H9 (cell line): ENCODE measurements around the gene NFS1. TPM values are rescaled to one million over a fixed set of nuclear protein-coding genes. Genes with fewer than 3 reads are reported as not detected.

Source experiments
- DNase-seq: peaks from one replicate; pipeline ENCODE4 v3.0.0-alpha.2; 2017
- H2AFZ ChIP-seq: one replicate; pipeline ENCODE4 v1.6.1; 2013; ENCODE audit warnings: mild to moderate bottlenecking, low read length, control low read depth, moderate library complexity
- H2AK5ac ChIP-seq: 2 replicates; pipeline ENCODE4 v1.6.1; 2013; ENCODE audit warnings: low read length, control low read depth, mixed read lengths; ENCODE audit not compliant: insufficient read length
- H2BK120ac ChIP-seq: one replicate; pipeline ENCODE4 v1.6.1; 2013; ENCODE audit warnings: low read depth, mild to moderate bottlenecking, low read length, control low read depth, inconsistent platforms; ENCODE audit not compliant: poor library complexity, severe bottlenecking
- H2BK12ac ChIP-seq: 2 replicates; pipeline ENCODE4 v1.6.1; 2013; ENCODE audit warnings: low read length, control low read depth, mixed read lengths, low read depth; ENCODE audit not compliant: insufficient read length
- H2BK15ac ChIP-seq: 2 replicates; pipeline ENCODE4 v1.6.1; 2013; ENCODE audit warnings: low read depth, low read length, control low read depth
- H2BK20ac ChIP-seq: one replicate; pipeline ENCODE4 v1.6.1; 2013; ENCODE audit warnings: low read depth, mild to moderate bottlenecking, low read length, control low read depth, inconsistent platforms; ENCODE audit not compliant: poor library complexity, severe bottlenecking
- H2BK5ac ChIP-seq: 2 replicates; pipeline ENCODE4 v1.6.1; 2013; ENCODE audit warnings: low read length, control low read depth, mixed read lengths; ENCODE audit not compliant: insufficient read length
- H3K14ac ChIP-seq: 2 replicates; pipeline ENCODE4 v1.6.1; 2013; ENCODE audit warnings: low read length, control low read depth; ENCODE audit not compliant: insufficient read depth
- H3K18ac ChIP-seq: 2 replicates; pipeline ENCODE4 v1.6.1; 2013; ENCODE audit warnings: low read depth, mild to moderate bottlenecking, mixed read lengths, low read length, control low read depth; ENCODE audit not compliant: insufficient read length
- H3K23ac ChIP-seq: 2 replicates; pipeline ENCODE4 v1.6.1; 2013; ENCODE audit warnings: low read length, control low read depth, mixed read lengths, low read depth; ENCODE audit not compliant: insufficient read length
- H3K23me2 ChIP-seq: 2 replicates; pipeline ENCODE4 v1.6.1; 2013; ENCODE audit warnings: low read depth, mild to moderate bottlenecking, mixed read lengths, low read length, control low read depth; ENCODE audit not compliant: insufficient read length, poor library complexity, severe bottlenecking
- H3K27ac ChIP-seq: 2 replicates; pipeline ENCODE4 v1.5.1; 2013; ENCODE audit warnings: low read length, control low read depth, mixed read lengths, low read depth; ENCODE audit not compliant: insufficient read length
- H3K27me3 ChIP-seq: 2 replicates; pipeline ENCODE4 v1.6.1; 2013; ENCODE audit warnings: low read length, control low read depth, inconsistent platforms; ENCODE audit not compliant: insufficient read depth
- H3K4ac ChIP-seq: 2 replicates; pipeline ENCODE4 v1.6.1; 2013; ENCODE audit warnings: low read depth, mild to moderate bottlenecking, control low read depth, inconsistent platforms, low read length, moderate library complexity
- H3K4me1 ChIP-seq: 2 replicates; pipeline ENCODE4 v1.6.1; 2013; ENCODE audit warnings: low read length, control low read depth, inconsistent platforms; ENCODE audit not compliant: insufficient read depth
- H3K4me2 ChIP-seq: 2 replicates; pipeline ENCODE4 v1.6.1; 2013; ENCODE audit warnings: low read length, control low read depth, mixed read lengths; ENCODE audit not compliant: insufficient read length, insufficient read depth
- H3K56ac ChIP-seq: 2 replicates; pipeline ENCODE4 v1.6.1; 2013; ENCODE audit warnings: low read depth, mild to moderate bottlenecking, mixed read lengths, low read length, control low read depth; ENCODE audit not compliant: insufficient read length
- H3K79me1 ChIP-seq: 2 replicates; pipeline ENCODE4 v1.6.1; 2013; ENCODE audit warnings: low read depth, mild to moderate bottlenecking, moderate library complexity, low read length, control low read depth, inconsistent platforms; ENCODE audit not compliant: insufficient read depth, poor library complexity, severe bottlenecking
- H3K79me2 ChIP-seq: 2 replicates; pipeline ENCODE4 v1.6.1; 2013; ENCODE audit warnings: low read length, control low read depth, inconsistent platforms; ENCODE audit not compliant: insufficient read depth
- H3K9ac ChIP-seq: 2 replicates; pipeline ENCODE4 v1.6.1; 2013; ENCODE audit warnings: low read length, control low read depth, mixed read lengths; ENCODE audit not compliant: insufficient read length; ENCODE audit errors: extremely low read depth
- H3K9me3 ChIP-seq: one replicate; pipeline ENCODE4 v1.6.1; 2013; ENCODE audit warnings: low read depth, low read length, inconsistent platforms; ENCODE audit not compliant: control insufficient read depth
- H3T11ph ChIP-seq: one replicate; pipeline ENCODE4 v1.6.1; 2013; ENCODE audit warnings: mild to moderate bottlenecking, low read length, control low read depth, inconsistent platforms
- H4K20me1 ChIP-seq: one replicate; pipeline ENCODE4 v1.6.1; 2013; ENCODE audit not compliant: control insufficient read depth, insufficient read length, insufficient read depth
- H4K5ac ChIP-seq: 2 replicates; pipeline ENCODE4 v1.6.1; 2013; ENCODE audit warnings: low read depth, mild to moderate bottlenecking, mixed read lengths, low read length, control low read depth; ENCODE audit not compliant: insufficient read length
- H4K8ac ChIP-seq: replicated peaks from 2 replicates; pipeline ENCODE4 v1.6.1; 2013; ENCODE audit warnings: low read length, control low read depth, mixed read lengths, low read depth; ENCODE audit not compliant: insufficient read length
- H4K91ac ChIP-seq: 2 replicates; pipeline ENCODE4 v1.6.1; 2013; ENCODE audit warnings: low read depth, mild to moderate bottlenecking, moderate library complexity, mixed read lengths, low read length, control low read depth; ENCODE audit not compliant: insufficient read length
- H3K27ac Mint-ChIP-seq, 3 experiments: 2 replicates in 2 of 3; 3 replicates in 1 of 3; pipeline ENCODE4 v1.8.0; 2020 to 2021; ENCODE audit warnings: mixed read lengths in 3 of 3, mild to moderate bottlenecking in 1 of 3, moderate library complexity in 1 of 3
- H3K27me3 Mint-ChIP-seq: 2 replicates; pipeline ENCODE4 v1.8.0; 2021; ENCODE audit warnings: low read depth, mild to moderate bottlenecking, moderate library complexity, mixed read lengths
- H3K36me3 Mint-ChIP-seq, 3 experiments: 2 replicates in 2 of 3; 3 replicates in 1 of 3; pipeline ENCODE4 v1.8.0; 2020 to 2021; ENCODE audit warnings: low read depth in 3 of 3, mixed read lengths in 3 of 3; ENCODE audit not compliant: insufficient read depth in 1 of 3
- H3K4me1 Mint-ChIP-seq, 2 experiments: 2 replicates each; pipeline ENCODE4 v1.8.0; 2020; ENCODE audit warnings: mixed read lengths in 2 of 2
- H3K4me3 Mint-ChIP-seq, 2 experiments: 2 replicates in 1 of 2; 3 replicates in 1 of 2; pipeline ENCODE4 v1.8.0; 2020 to 2021; ENCODE audit warnings: mild to moderate bottlenecking in 2 of 2, mixed read lengths in 2 of 2, moderate library complexity in 1 of 2
- H3K9me3 Mint-ChIP-seq, 2 experiments: 2 replicates in 1 of 2; 3 replicates in 1 of 2; pipeline ENCODE4 v1.8.0; 2020; ENCODE audit warnings: mild to moderate bottlenecking in 2 of 2, mixed read lengths in 2 of 2, moderate library complexity in 1 of 2
- WGBS: extraction: QIAGEN DNeasy Blood & Tissue Kit; methylation state at CpG from one replicate; pipeline ENCODE4 v1.1.7; 2013; ENCODE audit warnings: missing lambda C conversion rate, low lambda C conversion rate, mixed read lengths; ENCODE audit not compliant: insufficient read length; ENCODE audit errors: extremely low coverage; 5-methylcytosine and 5-hydroxymethylcytosine counted together
- total RNA-seq: library from RNA; stranded (reverse); gene quantifications from 2 replicates; pipeline ENCODE4 v1.2.1, GENCODE V29; 2021
- TF ChIP-seq, protein P1 (sequence below): fragments of 200-600 bp; sonication (generic); conservative IDR thresholded peaks from 3 replicates; pipeline ENCODE4 v1.8.0; 2021; ENCODE audit warnings: antibody characterized with exemption, mild to moderate bottlenecking

The NFS1 gene
- total RNA-seq, 1 experiment from 2014 or later: 26.6 TPM

DNA sequence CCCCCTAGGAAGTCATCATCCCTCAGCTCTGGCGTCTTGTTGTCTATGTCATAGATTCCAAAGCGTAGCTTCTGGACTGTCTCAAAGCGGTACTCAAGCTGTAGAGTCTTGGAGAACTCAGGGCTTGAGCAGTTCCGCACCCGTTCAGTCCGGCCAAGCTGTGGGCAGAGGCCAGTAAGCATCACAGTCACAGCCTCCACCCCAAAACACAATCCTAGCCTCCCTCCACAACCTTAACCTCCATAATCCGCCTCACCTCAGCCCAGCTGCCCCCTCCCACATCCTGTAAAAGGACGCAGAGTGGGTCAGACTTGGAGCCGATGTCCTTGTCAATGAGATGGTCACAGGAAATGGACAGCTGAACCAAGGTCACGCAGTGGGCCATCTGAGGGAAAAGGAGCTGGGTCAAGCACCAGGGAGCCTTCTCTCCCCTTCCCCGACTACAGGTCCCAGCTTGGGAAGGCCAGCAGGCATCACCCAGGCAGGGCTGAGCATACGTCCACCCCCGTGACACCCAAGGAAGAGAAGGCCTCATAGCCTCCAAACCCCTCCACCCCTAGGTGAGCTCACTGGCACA, 66.5 kb downstream of the NFS1 start:
- Histone ChIP-seq H3K4me1 (no peaks in the 10 kb centered on the region), H3K23me2 (no peaks in the 10 kb centered on the region), H2BK15ac (no peak overlapping the region), H3K14ac (no peak overlapping the region), H2AFZ (no peak overlapping the region), H3T11ph (no peak overlapping the region), H2BK20ac (no peak overlapping the region), H3K27ac (no peak overlapping the region), H3K18ac (no peak overlapping the region), H2BK5ac (no peak overlapping the region), H3K27me3 (no peaks in the 10 kb centered on the region), H2BK12ac (no peak overlapping the region), H3K9me3 (no peaks in the 10 kb centered on the region), H3K79me2 (peaks cover 5% of the 10 kb centered on the region; the same call in 1 of the 2 replicates), H4K5ac (no peak overlapping the region), H4K91ac (no peak overlapping the region), H3K4ac (no peak overlapping the region), H3K4me2 (no peak overlapping the region), H4K20me1 (no peaks in the 10 kb centered on the region), H3K79me1 (no peaks in the 10 kb centered on the region), H3K23ac (no peak overlapping the region), H2BK120ac (no peak overlapping the region), H4K8ac (no peak overlapping the region), H3K56ac (no peak overlapping the region), H3K9ac (no peak overlapping the region), H2AK5ac (no peak overlapping the region)
- H3K4me3 Mint-ChIP-seq: no peak overlapping the region
- H3K36me3 Mint-ChIP-seq: peaks cover 21 to 44% (median 40%) of the 10 kb centered on the region in 3 experiments
- no peak for DNase-seq
- H3K4me1 Mint-ChIP-seq: 0 out of 4 replicates have a peak, but pooled peaks cover 0 to 1% of the 10 kb centered on the region in 2 experiments
- no peaks in the 10 kb centered on the region for H3K9me3 Mint-ChIP-seq
- H3K27me3 Mint-ChIP-seq: no peaks in the 10 kb centered on the region
- TF ChIP-seq, protein P1, sequence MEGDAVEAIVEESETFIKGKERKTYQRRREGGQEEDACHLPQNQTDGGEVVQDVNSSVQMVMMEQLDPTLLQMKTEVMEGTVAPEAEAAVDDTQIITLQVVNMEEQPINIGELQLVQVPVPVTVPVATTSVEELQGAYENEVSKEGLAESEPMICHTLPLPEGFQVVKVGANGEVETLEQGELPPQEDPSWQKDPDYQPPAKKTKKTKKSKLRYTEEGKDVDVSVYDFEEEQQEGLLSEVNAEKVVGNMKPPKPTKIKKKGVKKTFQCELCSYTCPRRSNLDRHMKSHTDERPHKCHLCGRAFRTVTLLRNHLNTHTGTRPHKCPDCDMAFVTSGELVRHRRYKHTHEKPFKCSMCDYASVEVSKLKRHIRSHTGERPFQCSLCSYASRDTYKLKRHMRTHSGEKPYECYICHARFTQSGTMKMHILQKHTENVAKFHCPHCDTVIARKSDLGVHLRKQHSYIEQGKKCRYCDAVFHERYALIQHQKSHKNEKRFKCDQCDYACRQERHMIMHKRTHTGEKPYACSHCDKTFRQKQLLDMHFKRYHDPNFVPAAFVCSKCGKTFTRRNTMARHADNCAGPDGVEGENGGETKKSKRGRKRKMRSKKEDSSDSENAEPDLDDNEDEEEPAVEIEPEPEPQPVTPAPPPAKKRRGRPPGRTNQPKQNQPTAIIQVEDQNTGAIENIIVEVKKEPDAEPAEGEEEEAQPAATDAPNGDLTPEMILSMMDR: no peak
- peak overlapping the region in 2 of 3 experiments; percentile 25 to 54; a peak in 2 of 7 replicates for H3K27ac Mint-ChIP-seq
- no CpG with 5 or more reads among the region's 13 CpGs for WGBS
